ENCODE data around the gene EPX.

- TF ChIP-seq CTCF (conservative IDR thresholded peaks at IDR 0.05; ENCODE audit: low read depth, low read length) (no peak), MAFK (IDR thresholded peaks at IDR 0.05; ENCODE audit: low read depth, low read length) (no peak), FOS (IDR thresholded peaks at IDR 0.05; ENCODE audit: low read depth, low read length) (no peak), POLR2A (IDR thresholded peaks at IDR 0.05; ENCODE audit: low read depth, low read length) (no peak), RCOR1 (IDR thresholded peaks at IDR 0.05; ENCODE audit: insufficient replicate concordance, low read length) (no peak), ELK1 (IDR thresholded peaks at IDR 0.05; ENCODE audit: borderline replicate concordance, low read depth, low read length) (no peak), RAD21 (IDR thresholded peaks at IDR 0.05; ENCODE audit: low read length) (no peak), CEBPB (IDR thresholded peaks at IDR 0.05; ENCODE audit: low read depth, low read length) (no peak), MAZ (IDR thresholded peaks at IDR 0.05; ENCODE audit: borderline replicate concordance, low read depth, low read length) (no peak), RFX5 (IDR thresholded peaks at IDR 0.05; ENCODE audit: low read depth, low read length) (no peak), BHLHE40 (IDR thresholded peaks at IDR 0.05; ENCODE audit: low read depth, low read length) (no peak), MXI1 (IDR thresholded peaks at IDR 0.05; ENCODE audit: borderline replicate concordance, low read depth, low read length) (no peak), USF2 (IDR thresholded peaks at IDR 0.05; ENCODE audit: low read depth, low read length) (no peak), CHD1 (IDR thresholded peaks at IDR 0.05; ENCODE audit: low read depth, low read length) (no peak)
Observed at GRCh38 chr17:58144801-58145200, 47.7 kb upstream of the EPX start.
